Gastroesophageal sphincter (tissue), 3 donors: ENCODE results near the gene IGSF8.

ENCODE experiments used
- CTCF ChIP-seq, 4 experiments: fragments of 200-600 bp in 2 of 4; fragments of 450-650 bp in 2 of 4; sonication (generic) in 1 of 4; IDR thresholded peaks; one replicate each; pipeline ENCODE4 v1.5.1; 2017 to 2019; ENCODE audit warnings: antibody characterized with exemption in 4 of 4, mild to moderate bottlenecking in 2 of 4, moderate library complexity in 2 of 4
- EP300 ChIP-seq: sonication (generic); formaldehyde crosslinking; IDR thresholded peaks from one replicate; pipeline ENCODE4 v1.6.1; 2017; ENCODE audit warnings: antibody characterized with exemption, mild to moderate bottlenecking
- POLR2A ChIP-seq, 2 donors: fragments of 450-650 bp; IDR thresholded peaks; one replicate each; pipeline ENCODE4 v1.6.1; 2017; ENCODE audit warnings: antibody characterized with exemption in 2 of 2, mild to moderate bottlenecking in 2 of 2, moderate library complexity in 1 of 2
- POLR2AphosphoS5 ChIP-seq: sonication (generic); formaldehyde crosslinking; IDR thresholded peaks from one replicate; pipeline ENCODE4 v1.6.1; 2017; ENCODE audit warnings: antibody characterized with exemption

DNA sequence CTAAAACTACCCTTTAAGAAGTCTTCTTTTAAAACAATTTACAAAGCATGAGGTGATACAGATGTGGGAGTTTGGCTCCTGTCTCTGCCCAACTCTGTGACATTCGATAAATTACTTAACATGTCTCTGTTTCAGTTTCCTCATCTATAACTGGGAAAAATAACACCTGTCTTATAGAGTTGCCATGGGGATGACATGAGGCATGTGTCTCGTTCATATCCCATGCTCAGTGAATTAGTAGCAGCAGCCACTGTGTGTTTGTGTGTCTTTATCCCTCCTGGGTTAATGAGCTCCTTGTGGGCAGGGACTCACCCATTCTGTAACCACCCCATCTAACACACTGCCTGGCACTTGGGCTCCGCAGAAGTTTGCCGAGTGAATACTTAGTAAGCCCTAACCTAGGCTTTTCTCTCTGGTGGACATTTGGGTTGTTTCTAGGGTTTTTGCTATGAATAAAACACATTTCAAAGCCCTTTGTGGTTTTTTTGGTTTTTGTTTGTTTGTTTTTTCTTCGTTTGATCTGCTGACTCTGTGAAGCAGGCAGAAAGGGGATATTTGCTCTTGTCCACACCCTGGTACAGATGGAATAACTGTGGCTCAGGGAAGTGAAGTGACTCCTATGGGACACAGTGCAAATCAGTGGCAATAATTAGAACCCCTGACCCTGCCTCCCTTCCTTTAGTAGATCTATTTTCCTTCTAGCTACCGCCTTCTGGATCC is 17.9 kb downstream of the IGSF8 start:
- TF ChIP-seq CTCF (IDR thresholded peaks at IDR 0.05) (no peak), POLR2AphosphoS5 (no peak), POLR2A (IDR thresholded peaks at IDR 0.05) (no peak), EP300 (no peak)
